ENCODE results near the gene ZAP70.

ZAP70 gene

GRCh38 chr2:97732436-97733340 lies 19.3 kb downstream of the ZAP70 start:
- no peak for DNase-seq (ENCODE audit: extremely low read depth in 1 of 2, low read depth in 1 of 2)

- DNase-seq (ENCODE audit: extremely low read depth in 1 of 2, low read depth in 1 of 2) = no peak
Measured at GRCh38 chr2:97733341-97734035, 20.1 kb downstream of the ZAP70 start.

- no peak for DNase-seq (ENCODE audit: extremely low read depth in 1 of 2, low read depth in 1 of 2)
Measured at GRCh38 chr2:97734061-97735051, 21.0 kb downstream of the ZAP70 start.

GRCh38 chr2:97735161-97735561 lies 21.8 kb downstream of the ZAP70 start:
- no peak for DNase-seq (ENCODE audit: extremely low read depth in 1 of 2, low read depth in 1 of 2)

GRCh38 chr2:97736185-97736584 lies 22.8 kb downstream of the ZAP70 start:
- no peak for DNase-seq (ENCODE audit: extremely low read depth in 1 of 2, low read depth in 1 of 2)

- no peak for DNase-seq (ENCODE audit: extremely low read depth in 1 of 2, low read depth in 1 of 2)
Measured at GRCh38 chr2:97736608-97737330, 23.4 kb downstream of the ZAP70 start.

- no peak for DNase-seq (ENCODE audit: extremely low read depth in 1 of 2, low read depth in 1 of 2)
Measured at GRCh38 chr2:97737421-97738178, 24.2 kb downstream of the ZAP70 start.

- no peak for DNase-seq (ENCODE audit: extremely low read depth in 1 of 2, low read depth in 1 of 2)
Measured at GRCh38 chr2:97738179-97739019, 25.0 kb downstream of the ZAP70 start.

GRCh38 chr2:97739020-97739892 lies 25.9 kb downstream of the ZAP70 start:
- DNase-seq (ENCODE audit: extremely low read depth in 1 of 2, low read depth in 1 of 2) = no peak

GRCh38 chr2:97739893-97740245 lies 26.5 kb downstream of the ZAP70 start:
- no peak for DNase-seq (ENCODE audit: extremely low read depth in 1 of 2, low read depth in 1 of 2)

GRCh38 chr2:97740590-97741182 lies 27.3 kb downstream of the ZAP70 start:
- DNase-seq (ENCODE audit: extremely low read depth in 1 of 2, low read depth in 1 of 2) = no peak

GRCh38 chr2:97741251-97741650 lies 27.9 kb downstream of the ZAP70 start:
- DNase-seq (ENCODE audit: extremely low read depth in 1 of 2, low read depth in 1 of 2) = no peak

- no peak for DNase-seq (ENCODE audit: extremely low read depth in 1 of 2, low read depth in 1 of 2)
Measured at GRCh38 chr2:97741686-97742085, 28.3 kb downstream of the ZAP70 start.

- DNase-seq (ENCODE audit: extremely low read depth in 1 of 2, low read depth in 1 of 2) = no peak
Measured at GRCh38 chr2:97742381-97742847, 29.0 kb downstream of the ZAP70 start.

- DNase-seq (ENCODE audit: extremely low read depth in 1 of 2, low read depth in 1 of 2) = no peak
Measured at GRCh38 chr2:97743913-97744312, 30.5 kb downstream of the ZAP70 start.

GRCh38 chr2:97745474-97746174 lies 32.2 kb downstream of the ZAP70 start:
- no peak for DNase-seq (ENCODE audit: extremely low read depth in 1 of 2, low read depth in 1 of 2)

- DNase-seq (ENCODE audit: extremely low read depth in 1 of 2, low read depth in 1 of 2) = no peak
Measured at GRCh38 chr2:97747285-97747684, 33.9 kb downstream of the ZAP70 start.

Data from activated CD8-positive, alpha-beta memory T cell treated with anti-CD3 and anti-CD28 coated beads for 1 hour (primary cell).